ELR (cell line): ENCODE results near the gene CACNA2D3.

ENCODE experiments used
- DNase-seq: peaks from one replicate; pipeline ENCODE4 v3.0.0-alpha.2; 2015; ENCODE audit warnings: low read depth

The CACNA2D3 gene

DNA sequence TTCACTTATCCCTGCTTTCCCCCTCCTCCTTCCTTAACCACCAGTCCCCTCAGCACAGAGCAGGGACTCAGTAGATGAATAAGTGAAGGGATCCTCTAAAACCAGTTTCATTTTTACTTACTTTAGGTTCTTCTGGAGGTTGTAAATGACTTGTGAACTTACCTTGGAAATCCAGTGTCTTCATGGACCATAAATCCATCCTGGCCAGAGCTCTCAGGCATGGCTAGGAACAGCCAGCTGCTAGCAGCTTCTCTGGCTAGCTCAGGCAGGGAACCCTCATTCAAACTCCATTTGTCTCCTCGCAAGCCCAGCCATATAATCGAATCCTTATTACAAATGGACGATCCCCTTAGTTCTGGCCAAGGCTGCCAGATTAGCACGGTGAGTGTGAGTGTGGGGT is 727.0 kb downstream of the CACNA2D3 start:
- DNase-seq = no peak

GRCh38 chr3:54850484-54851018 is 728.2 kb downstream of the CACNA2D3 start:
- no peak for DNase-seq

- DNase-seq = peak; percentile 70
Observed at GRCh38 chr3:54853573-54854404, 731.4 kb downstream of the CACNA2D3 start.

GRCh38 chr3:54856271-54856670 is 733.9 kb downstream of the CACNA2D3 start:
- no peak for DNase-seq

DNA sequence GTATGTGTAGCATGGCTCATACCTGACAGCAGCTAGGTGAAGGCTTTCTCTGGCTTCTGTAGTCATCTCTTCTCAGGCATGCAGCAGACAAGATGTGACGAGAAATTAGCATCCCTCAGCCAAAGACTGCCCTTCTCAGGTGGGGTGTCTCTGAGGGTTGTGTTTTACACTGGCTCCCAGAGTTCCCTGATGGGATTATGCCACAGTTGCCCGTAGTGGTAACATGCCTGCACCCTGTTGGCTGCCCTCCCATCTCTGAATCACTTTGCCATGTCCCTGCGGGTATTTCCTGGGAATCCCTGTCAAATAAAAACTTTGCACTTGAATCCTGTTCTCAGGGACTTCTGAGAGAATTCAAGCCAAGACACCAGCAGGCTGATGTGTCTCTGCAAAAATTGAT is 735.0 kb downstream of the CACNA2D3 start:
- peak; percentile 28 for DNase-seq

DNA sequence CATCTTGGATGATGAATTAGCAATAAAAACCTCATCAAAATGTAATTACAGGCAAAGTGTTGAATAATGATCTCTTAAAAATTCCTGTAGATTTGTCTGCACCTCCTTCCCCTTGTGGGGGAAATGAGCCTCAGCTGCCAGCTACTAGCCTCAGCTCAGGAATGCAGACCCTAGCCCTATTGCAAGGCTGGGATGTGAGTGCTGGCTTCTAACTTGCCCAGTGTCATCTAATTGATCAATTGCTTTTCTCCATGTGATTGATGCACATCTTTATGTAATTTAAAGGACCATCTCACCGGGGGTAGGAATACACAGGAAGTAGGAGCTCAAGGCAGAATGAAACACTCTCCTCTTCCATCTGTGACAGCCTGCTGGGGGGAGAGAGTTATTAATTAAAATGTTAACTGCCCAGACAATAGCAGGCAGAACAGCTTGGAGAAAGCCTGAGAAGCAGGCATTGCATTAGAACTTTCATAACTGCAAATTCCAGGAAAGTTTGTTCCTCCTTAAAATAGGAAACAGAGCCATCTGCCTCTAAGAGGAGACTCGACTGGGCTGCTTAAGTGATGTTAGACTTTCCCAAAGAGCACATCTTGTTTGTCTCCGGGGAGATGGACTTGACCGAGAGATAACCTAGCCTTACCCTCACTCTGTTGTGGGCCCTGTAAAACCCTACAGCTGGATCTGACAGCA is 735.9 kb downstream of the CACNA2D3 start:
- DNase-seq = no peak

- DNase-seq = peak; percentile 67
Observed at GRCh38 chr3:54859184-54859583, 736.8 kb downstream of the CACNA2D3 start.

- no peak for DNase-seq
Observed at GRCh38 chr3:54861248-54862067, 739.1 kb downstream of the CACNA2D3 start.

DNA sequence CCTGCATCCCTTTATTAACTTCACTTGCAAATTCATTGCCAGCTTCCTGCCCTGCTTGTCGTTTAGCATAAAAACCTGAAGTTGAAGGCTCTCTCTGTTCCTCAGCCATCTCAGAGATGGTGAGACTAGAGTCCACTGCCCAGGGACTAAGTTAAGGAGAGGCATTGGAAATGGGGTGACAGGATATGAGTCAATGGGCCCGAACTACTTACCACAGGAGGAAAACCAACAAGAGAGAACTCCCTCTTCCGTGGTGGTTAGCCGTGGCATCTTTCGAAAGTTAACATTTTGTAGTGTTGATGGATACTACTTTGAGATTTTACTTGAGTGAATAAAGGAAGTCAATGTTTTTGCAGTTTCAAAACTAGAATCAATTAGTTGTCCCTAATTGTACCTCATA is 740.2 kb downstream of the CACNA2D3 start:
- peak; percentile 49 for DNase-seq

DNA sequence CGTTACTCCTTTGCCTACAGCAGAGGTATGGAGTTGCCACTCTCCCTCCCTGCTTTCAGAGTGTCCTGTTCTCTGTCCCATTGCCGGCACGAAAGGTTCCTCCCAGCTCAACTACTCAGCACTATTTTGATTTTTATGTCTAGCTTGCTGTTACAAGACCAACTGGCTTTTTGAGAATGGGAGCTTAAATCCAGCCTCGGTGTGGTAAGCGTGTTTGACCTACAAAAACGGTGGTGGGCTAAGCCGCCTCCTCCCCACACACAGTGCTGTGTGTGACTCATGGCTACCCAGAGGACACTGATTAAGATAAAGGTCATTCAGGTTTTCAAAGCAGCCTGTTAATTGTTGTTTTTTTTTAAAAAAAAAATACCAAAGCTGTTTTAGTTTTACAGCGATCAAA is 741.0 kb downstream of the CACNA2D3 start:
- DNase-seq = peak; percentile 16

DNA sequence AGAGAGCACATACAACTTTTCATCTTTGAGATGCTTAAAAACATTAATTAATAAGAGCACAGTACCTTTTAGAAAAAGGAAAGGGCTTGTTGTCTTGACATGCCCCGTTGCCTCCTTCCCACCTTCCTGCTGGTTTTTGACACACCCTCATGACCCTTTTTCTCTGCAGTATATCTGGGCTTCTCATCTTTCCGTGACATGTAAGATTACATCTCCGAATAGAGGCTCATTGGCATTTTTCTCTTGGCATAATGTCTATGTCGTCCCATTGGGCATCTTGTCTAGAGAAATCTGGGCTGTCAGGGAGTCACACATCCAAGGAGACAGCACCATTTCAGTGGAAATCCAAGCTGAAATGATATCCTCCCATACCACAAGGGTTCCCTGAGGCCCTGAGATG is 741.4 kb downstream of the CACNA2D3 start:
- DNase-seq = no peak

GRCh38 chr3:54865316-54865715 is 743.0 kb downstream of the CACNA2D3 start:
- DNase-seq = no peak

DNA sequence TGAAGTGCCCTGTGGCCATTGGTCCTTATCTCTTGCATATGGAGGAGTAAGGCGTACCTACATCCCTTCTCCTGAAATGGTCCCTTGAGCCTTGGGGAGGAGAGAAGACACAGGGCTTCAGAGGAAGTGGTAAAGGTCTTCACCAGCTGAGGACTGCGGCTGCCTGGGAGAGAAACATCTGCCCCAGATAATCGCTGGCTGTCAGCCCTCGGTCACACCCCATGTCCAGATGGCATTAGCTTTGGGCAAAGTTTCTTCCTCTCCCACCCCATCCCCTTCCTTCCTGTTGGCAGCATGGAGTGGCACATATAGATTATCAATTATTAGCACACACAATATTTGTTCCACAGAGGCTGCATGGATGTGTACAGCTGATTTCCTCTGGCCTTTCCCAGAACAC is 743.9 kb downstream of the CACNA2D3 start:
- no peak for DNase-seq

DNA sequence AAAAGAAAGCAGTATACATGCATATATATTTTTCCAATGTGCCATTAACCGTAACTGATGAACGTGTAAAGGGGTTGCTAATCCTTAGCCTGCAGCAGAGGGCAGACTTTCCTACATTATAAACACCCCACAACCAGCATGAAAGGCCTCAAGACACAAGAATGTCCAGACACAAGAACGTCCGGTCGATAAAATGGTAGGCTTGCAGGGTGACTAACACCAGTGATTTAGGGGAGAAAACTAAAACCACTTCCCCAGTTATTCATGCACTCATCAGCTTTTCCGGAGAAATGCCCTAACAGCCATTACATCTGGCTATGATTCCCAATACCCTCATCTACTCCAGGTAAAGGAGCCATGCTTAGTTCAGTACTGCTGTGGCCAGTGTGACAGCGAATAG is 748.1 kb downstream of the CACNA2D3 start:
- peak; percentile 97 for DNase-seq

DNA sequence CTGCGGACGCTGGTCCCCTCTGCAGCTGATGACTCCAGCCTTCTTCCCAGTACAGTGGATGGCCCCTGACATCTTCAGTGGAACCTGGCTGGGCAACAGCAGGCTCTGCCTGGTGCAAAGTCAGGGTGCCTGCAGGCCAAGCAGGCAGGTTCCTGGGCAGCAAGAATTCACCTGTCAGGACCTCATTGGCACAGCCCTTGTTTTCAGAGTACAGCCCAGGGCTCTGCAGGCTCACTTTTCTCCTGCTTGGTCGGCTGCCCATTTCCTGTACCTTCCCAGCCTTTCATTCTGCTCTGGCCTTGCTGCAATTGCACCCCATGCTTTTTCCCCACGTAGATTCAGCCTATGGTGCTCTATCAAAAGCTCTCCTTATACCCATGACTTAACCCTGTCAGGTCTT is 749.5 kb downstream of the CACNA2D3 start:
- no peak for DNase-seq

DNA sequence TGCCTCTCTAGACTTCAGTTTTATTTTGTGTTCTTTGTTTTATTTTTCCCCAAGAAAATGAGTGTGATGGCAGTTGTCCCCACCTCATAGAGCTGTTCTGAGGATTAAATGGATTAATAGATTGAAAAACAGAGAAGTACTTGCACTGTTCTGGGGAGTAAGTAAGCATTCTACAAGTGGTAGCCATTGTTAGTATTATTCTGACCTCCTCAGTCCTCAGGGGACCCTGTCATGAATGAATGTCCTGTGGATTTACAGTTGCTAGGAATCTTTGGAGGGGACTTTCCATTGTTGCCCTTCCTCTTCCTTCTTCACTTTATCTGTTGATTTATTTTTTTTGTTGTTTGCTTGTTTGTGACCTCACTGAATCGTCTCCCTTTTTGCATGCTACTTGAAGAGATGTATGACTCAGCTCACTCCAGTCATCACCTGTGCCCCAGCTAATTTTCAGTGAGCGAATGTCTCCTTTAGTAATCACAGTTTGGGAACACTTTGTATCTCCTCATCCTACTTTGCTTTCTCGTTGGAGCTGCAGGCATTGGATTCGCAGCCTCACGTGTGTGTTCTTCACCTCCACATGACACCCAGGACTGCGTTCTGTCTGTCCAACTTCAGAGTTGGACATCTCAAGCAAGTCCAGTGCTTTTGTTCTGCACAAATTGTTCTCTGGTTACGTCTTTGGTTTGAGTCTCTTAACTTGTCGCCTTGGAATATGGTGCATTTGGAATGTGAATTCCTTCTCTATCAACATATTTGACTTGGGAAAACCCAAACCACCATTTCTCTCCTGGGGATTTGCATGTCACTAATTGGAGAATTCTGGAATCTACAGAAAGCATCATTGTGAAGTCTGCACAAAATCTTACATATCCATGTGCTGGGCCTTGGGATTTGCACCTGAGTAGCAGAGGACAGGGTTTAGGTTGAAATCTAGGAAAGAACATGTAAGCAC is 751.0 kb downstream of the CACNA2D3 start:
- peak; percentile 40 for DNase-seq

DNA sequence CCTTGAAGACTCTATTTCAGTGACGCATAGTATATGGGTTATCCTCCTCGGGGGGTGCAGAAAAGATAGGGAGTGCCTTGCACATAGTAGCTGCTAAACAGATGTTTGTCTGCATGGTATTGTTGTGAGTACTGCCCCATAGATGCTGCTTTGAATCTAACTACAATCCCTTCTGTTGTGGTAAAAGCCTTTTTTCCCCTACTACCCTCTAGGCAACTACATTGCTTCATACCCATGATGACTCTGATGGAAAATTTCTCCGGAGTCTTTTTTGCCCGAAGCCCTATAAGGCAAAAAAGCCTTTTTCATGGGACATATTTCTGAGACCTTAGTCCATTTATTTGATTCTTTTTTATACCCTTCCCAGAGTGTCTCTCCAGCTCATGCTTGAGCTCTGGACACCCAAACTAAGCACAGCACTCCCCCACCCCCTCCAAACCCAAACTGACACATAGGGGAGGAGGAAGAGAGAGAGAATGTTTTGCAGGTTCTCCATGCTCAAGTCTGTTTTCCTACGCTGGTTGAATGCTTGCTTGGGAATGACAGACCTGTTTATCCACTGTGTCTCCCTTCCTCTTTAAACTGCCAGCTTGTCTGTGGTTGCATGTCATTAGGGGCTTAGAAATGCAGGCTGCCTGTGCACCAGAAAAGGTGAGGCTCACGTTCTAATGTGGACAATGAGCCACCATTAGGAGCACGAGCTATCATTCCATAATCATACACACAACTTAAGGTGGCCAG is 752.6 kb downstream of the CACNA2D3 start:
- DNase-seq = peak; percentile 17

- no peak for DNase-seq
Observed at GRCh38 chr3:54875596-54876268, 753.4 kb downstream of the CACNA2D3 start.

- DNase-seq = no peak
Observed at GRCh38 chr3:54876694-54877093, 754.3 kb downstream of the CACNA2D3 start.

GRCh38 chr3:54877730-54878129 is 755.4 kb downstream of the CACNA2D3 start:
- DNase-seq = no peak
